HG03460 (cell line): Measurements from ENCODE around the gene TYK2.
"Not testable (repeated sequence)": the region's sequence is repeated elsewhere in the genome, so short reads cannot be mapped to it uniquely, and the experiment has no call there.

Source experiments
- ATAC-seq: cut with Tn5 transposase; IDR thresholded peaks from one replicate; pipeline ENCODE4 v1.9.1; 2021; ENCODE audit not compliant: unreplicated experiment

TYK2 gene

GRCh38 chr19:10378124-10378523 lies 2.2 kb downstream of the TYK2 start:
- ATAC-seq, result no peak

DNA sequence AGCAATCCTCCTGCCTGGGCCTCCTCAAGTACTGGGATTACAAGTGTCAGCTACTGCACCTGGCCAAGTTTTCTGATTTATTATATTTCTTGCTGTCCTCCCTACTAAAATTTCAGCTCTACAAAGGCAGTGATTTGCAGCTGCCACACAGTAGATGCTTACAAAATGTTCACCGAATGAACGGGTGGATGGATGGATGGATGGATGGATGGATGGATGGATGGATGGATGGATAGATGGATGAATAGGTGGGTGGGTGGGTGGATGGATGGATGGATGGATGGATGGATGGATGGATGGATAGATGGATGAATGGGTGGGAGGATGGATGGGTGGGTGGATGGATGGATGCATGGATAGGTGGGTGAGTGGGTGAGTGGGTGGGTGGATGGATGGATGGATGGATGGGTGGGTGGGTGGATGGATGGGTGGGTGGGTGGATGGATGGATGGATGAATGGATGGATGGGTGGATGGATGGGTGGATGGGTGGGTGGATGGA lies 3.2 kb downstream of the TYK2 start:
- not testable (repeated sequence) for ATAC-seq

DNA sequence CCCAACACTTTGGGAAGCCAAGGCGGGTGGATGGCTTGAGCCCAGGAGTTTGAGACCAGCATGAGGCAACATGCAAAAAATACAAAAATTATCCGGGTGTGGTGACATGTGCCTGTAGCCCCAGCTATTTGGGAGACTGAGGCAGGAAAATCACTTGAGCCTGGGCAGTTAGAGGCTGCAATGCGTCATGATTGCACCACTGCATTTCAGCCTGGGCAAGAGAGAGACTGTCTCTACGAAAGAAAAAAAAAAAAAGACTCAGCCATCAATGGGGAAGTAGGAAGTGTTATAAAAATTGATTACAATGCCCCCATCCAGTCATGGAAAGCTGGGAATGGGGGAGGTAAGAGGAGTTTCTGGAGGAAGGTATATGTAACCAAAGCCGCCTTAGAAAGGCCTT lies 5.4 kb downstream of the TYK2 start:
- no peak for ATAC-seq

GRCh38 chr19:10372690-10373089 lies 7.7 kb downstream of the TYK2 start:
- ATAC-seq, result no peak

- ATAC-seq, result no peak
These were observed 12.1 kb downstream of the TYK2 start for GRCh38 chr19:10368101-10368803.

DNA sequence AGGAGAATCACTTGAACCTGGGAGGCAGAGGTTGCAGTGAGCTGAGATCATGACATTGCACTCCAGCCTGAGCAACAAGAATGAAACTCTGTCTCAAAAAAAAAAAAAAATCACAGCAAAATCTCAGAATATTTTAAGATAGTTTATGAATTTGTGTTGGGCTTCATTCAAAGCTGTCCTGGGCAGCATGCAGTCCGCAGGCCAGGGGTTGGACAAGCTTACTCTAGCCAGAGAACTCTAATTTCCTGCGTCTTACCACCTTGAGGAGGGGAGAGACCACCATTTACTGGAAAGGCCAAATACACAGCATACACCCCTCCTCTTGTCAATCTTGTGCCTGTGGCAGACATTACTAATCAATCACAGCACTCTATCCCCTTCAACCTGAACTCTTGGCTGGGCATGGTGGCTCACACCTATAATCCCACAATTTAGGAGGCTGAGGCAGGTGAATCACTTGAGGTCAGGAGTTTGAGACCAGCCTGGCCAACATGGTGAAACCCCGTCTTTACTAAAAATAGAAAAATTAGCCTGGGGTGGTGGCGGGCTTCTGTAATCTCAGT lies 13.3 kb downstream of the TYK2 start:
- not testable (repeated sequence) for ATAC-seq

GRCh38 chr19:10365518-10365917 lies 14.9 kb downstream of the TYK2 start:
- ATAC-seq, result no peak

DNA sequence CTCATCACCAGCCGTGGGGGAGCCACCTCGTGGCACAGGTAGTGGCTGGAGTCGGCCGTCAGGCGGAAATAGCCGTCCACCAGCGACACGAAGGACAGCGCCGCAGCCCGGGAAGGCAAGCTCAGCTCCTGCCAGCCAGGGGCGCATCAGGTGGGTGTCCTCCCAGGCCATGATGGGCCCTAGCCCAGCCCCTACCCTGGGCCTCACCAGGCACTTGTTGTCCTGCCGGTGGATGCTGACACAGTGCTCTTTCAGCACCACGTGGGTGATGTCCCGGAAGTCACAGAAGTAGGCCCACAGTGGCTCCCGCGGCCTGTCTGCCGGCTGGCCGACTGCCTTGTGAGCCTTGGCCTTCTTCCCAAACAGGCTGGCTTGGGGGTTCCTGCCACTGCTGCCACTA lies 15.7 kb downstream of the TYK2 start:
- ATAC-seq, result no peak

DNA sequence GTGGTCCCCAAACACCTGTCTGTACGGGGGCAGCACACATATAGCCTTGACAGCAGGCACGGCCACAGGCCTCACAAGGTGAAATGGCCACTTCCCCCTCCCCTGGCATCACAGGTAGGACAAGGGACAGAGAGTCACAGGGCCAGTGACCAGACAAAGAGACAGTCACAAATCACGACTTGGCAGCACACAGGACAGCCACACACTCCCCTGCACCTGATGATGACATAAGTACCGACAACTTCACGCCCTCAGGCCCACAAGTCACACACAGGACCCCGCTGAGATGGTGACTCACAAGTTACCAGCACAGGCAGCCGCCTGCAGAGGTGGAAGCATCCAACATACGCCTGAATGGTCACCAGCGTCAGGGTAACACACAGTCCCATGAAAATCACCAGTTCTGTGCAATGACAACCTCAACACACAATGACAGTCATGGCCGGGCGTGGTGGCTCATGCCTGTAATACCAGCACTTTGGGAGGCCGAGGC lies 16.5 kb downstream of the TYK2 start:
- no peak for ATAC-seq

- ATAC-seq, result no peak
These were observed 18.1 kb downstream of the TYK2 start for GRCh38 chr19:10362259-10362658.

DNA sequence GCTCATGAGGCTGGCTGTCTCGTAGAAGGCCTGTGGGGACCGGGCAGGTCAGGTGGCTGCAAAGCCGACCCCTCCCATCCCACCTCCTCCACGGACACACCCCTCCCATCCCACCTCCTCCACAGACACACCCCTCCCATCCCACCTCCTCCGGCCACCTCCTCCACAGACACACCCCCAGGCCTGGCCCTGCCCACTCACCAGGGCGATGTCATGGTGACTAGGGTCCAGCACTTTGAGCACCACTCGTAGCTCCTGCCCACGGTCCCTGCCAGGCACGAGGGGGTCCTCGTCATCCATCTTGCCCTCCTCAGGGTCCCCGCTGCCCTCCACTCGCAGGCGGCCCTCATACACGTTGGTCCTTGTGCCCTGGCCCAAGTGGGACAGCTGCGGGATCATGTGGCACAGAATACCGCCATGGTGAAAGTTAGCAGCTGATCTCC lies 18.8 kb downstream of the TYK2 start:
- ATAC-seq, result no peak

DNA sequence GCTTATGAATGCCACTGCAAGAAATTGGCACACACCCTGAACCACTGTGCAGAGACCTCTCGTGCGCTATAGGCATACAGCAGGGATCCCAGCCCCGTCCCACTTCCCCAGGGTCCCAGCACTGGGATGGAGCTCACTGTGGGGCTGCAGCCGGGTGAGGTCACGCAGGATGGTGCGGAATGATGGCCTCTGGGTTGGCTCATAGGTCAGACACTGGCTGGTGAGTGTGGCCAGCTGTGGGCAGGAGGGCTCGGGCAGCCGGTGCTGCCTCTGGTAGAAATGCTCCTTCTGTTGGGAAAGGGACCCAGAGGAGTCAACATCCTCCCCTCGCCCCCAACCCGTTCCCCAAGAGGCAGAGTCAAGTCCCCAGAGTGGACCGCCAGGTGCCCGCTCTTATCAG lies 23.9 kb downstream of the TYK2 start:
- no peak for ATAC-seq

- ATAC-seq, result no peak
These were observed 26.5 kb downstream of the TYK2 start for GRCh38 chr19:10353793-10354391.

GRCh38 chr19:10352764-10353671 lies 27.4 kb downstream of the TYK2 start:
- ATAC-seq, result no peak

DNA sequence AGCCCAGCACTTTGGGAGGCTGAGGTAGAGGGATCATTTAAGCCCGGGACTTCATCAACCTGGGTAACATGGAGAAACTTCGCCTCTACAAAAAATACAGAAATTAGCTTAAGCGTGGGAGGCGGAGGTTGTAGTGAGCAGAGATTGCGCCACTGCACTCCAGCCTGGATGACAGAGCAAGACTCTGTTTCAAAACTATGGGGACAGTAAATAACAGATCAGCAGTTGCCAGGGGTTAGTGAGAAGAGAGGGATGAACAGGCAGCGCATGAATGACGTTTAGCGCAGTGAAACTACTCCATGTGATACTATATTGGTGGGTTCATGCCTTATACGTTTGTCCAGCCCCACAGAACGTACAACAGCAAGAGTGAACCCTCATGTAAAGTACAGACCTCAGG lies 33.9 kb downstream of the TYK2 start:
- no peak for ATAC-seq

- no peak for ATAC-seq
These were observed 35.6 kb downstream of the TYK2 start for GRCh38 chr19:10344780-10345179.

GRCh38 chr19:10343495-10343894 lies 36.9 kb downstream of the TYK2 start:
- ATAC-seq, result no peak

- no peak for ATAC-seq
These were observed 40.4 kb downstream of the TYK2 start for GRCh38 chr19:10339977-10340376.

DNA sequence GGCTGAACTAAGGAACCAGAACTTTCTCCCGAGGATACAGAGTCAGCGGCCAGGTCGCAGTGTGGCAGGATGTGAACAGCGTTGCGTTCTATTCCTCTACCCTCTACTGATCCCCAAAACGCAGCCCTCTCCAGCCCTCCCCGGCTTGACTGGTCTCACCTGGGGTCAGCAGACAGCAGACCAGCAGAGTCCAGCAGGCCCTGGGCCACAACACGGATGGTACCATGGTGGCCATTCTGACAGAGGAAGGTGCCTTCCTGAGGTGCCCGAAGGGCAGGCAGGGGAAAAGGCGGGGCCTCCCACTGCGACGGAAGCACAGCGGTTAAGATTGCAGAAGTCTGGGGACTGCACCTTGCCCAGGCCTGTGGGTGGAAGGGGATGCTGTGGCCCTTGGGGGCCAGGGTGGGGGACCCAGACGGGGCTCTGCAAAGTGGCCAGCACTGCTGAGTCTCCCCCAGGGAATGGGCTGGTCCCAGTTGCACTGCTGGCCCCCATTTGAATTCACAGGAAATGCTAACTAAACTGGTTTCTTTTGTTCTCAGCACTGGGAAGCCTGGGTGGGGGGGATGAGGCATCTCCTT lies 40.9 kb downstream of the TYK2 start, which contains the start of gene ICAM3:
ICAM3 (minus strand) TSS at position 245 of the 581 bp plus-strand sequence; CDS start at position 235, 10 bp downstream.
- no peak for ATAC-seq

GRCh38 chr19:10338940-10339339 lies 41.4 kb downstream of the TYK2 start:
- no peak for ATAC-seq

- not testable (repeated sequence) for ATAC-seq
These were observed 43.6 kb downstream of the TYK2 start for GRCh38 chr19:10336725-10337124.
